Testis (tissue), 3 donors: ENCODE results near the gene MAPK6. TPM values are rescaled to one million over a fixed set of nuclear protein-coding genes. Genes with fewer than 3 reads are reported as not detected.

Source experiments
- DNase-seq: peaks from one replicate; pipeline ENCODE4 v3.0.0-alpha.2; 2019
- H3K27ac ChIP-seq, 2 donors: fragments of 200-600 bp; sonication (generic); one replicate each; pipeline ENCODE4 v1.5.1; 2019
- H3K27me3 ChIP-seq: fragments of 200-600 bp; sonication (generic); one replicate; pipeline ENCODE4 v1.5.1; 2019
- H3K36me3 ChIP-seq: fragments of 200-600 bp; sonication (generic); one replicate; pipeline ENCODE4 v1.5.1; 2017; ENCODE audit warnings: low read depth; ENCODE audit errors: missing control alignments
- H3K4me1 ChIP-seq: fragments of 200-600 bp; sonication (generic); one replicate; pipeline ENCODE4 v1.5.1; 2019
- H3K4me3 ChIP-seq, 2 donors: fragments of 200-600 bp; sonication (generic); one replicate each; pipeline ENCODE4 v1.5.1; 2017 to 2019
- H3K9me3 ChIP-seq: fragments of 200-600 bp; sonication (generic); one replicate; pipeline ENCODE4 v1.5.1; 2017
- CTCF ChIP-seq, 3 experiments: fragments of 450-650 bp in 2 of 3; fragments of 200-600 bp in 1 of 3; sonication (generic) in 1 of 3; IDR thresholded peaks; one replicate each; pipeline ENCODE4 v1.5.1; 2016 to 2019; ENCODE audit warnings: antibody characterized with exemption in 3 of 3, mild to moderate bottlenecking in 2 of 3, moderate library complexity in 1 of 3
- POLR2A ChIP-seq: fragments of 450-650 bp; IDR thresholded peaks from one replicate; pipeline ENCODE4 v1.6.1; 2017; ENCODE audit warnings: antibody characterized with exemption, mild to moderate bottlenecking, moderate library complexity
- WGBS, 2 donors: methylation state at CpG; one replicate each; pipeline ENCODE4 v1.1.5; 2018; 5-methylcytosine and 5-hydroxymethylcytosine counted together
- intact Hi-C: fragments of 100-400 bp; cut with DNase I; formaldehyde crosslinking; loops from one replicate; pipeline ENCODE4 v1.15.1; 2023; ENCODE audit warnings: low total_unique reads
- polyA plus RNA-seq: library from polyadenylated mRNA; stranded (reverse); fragments of 350-450 nt; fragmentation: Illumina TruSeq; extraction: RNeasy Lipid Tissue Mini Kit (QIAGEN cat#74804); gene quantifications from one replicate; pipeline ENCODE4 v1.2.3, GENCODE V29; 2014; ENCODE audit warnings: low read depth, low replicate concordance; ENCODE audit not compliant: insufficient read depth
- total RNA-seq, 2 donors: library from RNA; depleted of rRNA; stranded (reverse); fragments of >200 nt; gene quantifications; one replicate each; pipeline ENCODE4 v1.2.3, GENCODE V29; 2016

Gene MAPK6
- total and polyA plus RNA-seq, 3 donors from 2014 or later, result 50.6 to 58.8 (median 57.6) TPM

GRCh38 chr15:52008359-52008697, 10.7 kb upstream of the MAPK6 start:
- Histone ChIP-seq H3K4me3 (no peak overlapping the region), H3K4me1 (peaks cover 15% of the 10 kb centered on the region), H3K27me3 (no peaks in the 10 kb centered on the region), H3K9me3 (no peaks in the 10 kb centered on the region), H3K27ac (no peak overlapping the region), H3K36me3 (no peaks in the 10 kb centered on the region)
- intact Hi-C loops, result no loop called here
- TF ChIP-seq CTCF (IDR thresholded peaks at IDR 0.05) (no peak), POLR2A (no peak)
- WGBS, 2 donors, result 92 to 96% methylated on average over 5 of the region's 5 CpGs
- DNase-seq, result no peak

- whole genome bisulfite sequencing, 2 donors, result 62 to 67% methylated on average over 2 of the region's 2 CpGs
- H3K27ac ChIP-seq, result no peak overlapping the region
- TF ChIP-seq POLR2A (no peak), CTCF (IDR thresholded peaks at IDR 0.05) (no peak)
- intact Hi-C loops, result no loop called here
- no peaks in the 10 kb centered on the region for H3K9me3 ChIP-seq
- H3K36me3 ChIP-seq, result no peaks in the 10 kb centered on the region
- H3K4me1 ChIP-seq, result peaks cover 20% of the 10 kb centered on the region
- DNase-seq, result no peak
- H3K27me3 ChIP-seq, result no peaks in the 10 kb centered on the region
- no peak overlapping the region for H3K4me3 ChIP-seq
Observed at GRCh38 chr15:52008698-52009434, 10.2 kb upstream of the MAPK6 start.

GRCh38 chr15:52010633-52011595, 8.1 kb upstream of the MAPK6 start:
- no peak for DNase-seq
- H3K9me3 ChIP-seq, result no peaks in the 10 kb centered on the region
- H3K4me3 ChIP-seq, result no peak overlapping the region
- WGBS, 2 donors, result 82 to 84% methylated on average over 14 of the region's 14 CpGs
- H3K27ac ChIP-seq, result peak overlapping the region in 1 of 2 donors; percentile 63
- no peak for TF ChIP-seq POLR2A
- no peak for TF ChIP-seq CTCF (IDR thresholded peaks at IDR 0.05)
- H3K27me3 ChIP-seq, result no peaks in the 10 kb centered on the region
- intact Hi-C loops, result no loop called here
- H3K4me1 ChIP-seq, result peaks cover 22% of the 10 kb centered on the region
- no peaks in the 10 kb centered on the region for H3K36me3 ChIP-seq

GRCh38 chr15:52011711-52012144, 7.3 kb upstream of the MAPK6 start:
- Histone ChIP-seq H3K9me3 (no peaks in the 10 kb centered on the region), H3K36me3 (no peaks in the 10 kb centered on the region), H3K4me1 (peaks cover 22% of the 10 kb centered on the region), H3K27me3 (no peaks in the 10 kb centered on the region), H3K4me3 (no peak overlapping the region), H3K27ac (peak overlapping the region in 1 of 2 donors; percentile 63)
- TF ChIP-seq POLR2A, result no peak
- TF ChIP-seq CTCF (IDR thresholded peaks at IDR 0.05), result no peak
- WGBS, 2 donors, result 34 to 37% methylated on average over 3 of the region's 3 CpGs
- no peak for DNase-seq
- intact Hi-C loops, result no loop called here
